Right lobe of liver (tissue), 6 donors: ENCODE measurements around the gene PRKCI. TPM values are rescaled to one million over a fixed set of nuclear protein-coding genes. Genes with fewer than 3 reads are reported as not detected.

Experiments used
- ATAC-seq, 4 donors: fragments of 200-7000 bp; cut with Tn5 transposase; one replicate each; pipeline ENCODE4 v1.9.1; 2020; ENCODE audit warnings: mild to moderate bottlenecking in 4 of 4, moderate library complexity in 4 of 4
- DNase-seq, 3 donors: peaks; one replicate each; pipeline ENCODE4 v3.0.0-alpha.2; 2020
- H3K27ac ChIP-seq, 3 donors: fragments of 200-600 bp; one replicate each; pipeline ENCODE4 v1.8.0; 2022
- H3K27me3 ChIP-seq, 2 donors: fragments of 200-600 bp; one replicate each; pipeline ENCODE4 v1.8.0; 2022
- H3K36me3 ChIP-seq, 4 donors: fragments of 200-600 bp; sonication (generic) in 1 of 4; one replicate each; pipeline versions ENCODE4 v1.5.1 to v1.8.0; 2017 to 2022; ENCODE audit warnings: control low read depth in 1 of 4
- H3K4me1 ChIP-seq, 4 donors: fragments of 200-600 bp; sonication (generic) in 1 of 4; one replicate each; pipeline versions ENCODE4 v1.5.1 to v1.8.0; 2017 to 2022; ENCODE audit warnings: control low read depth in 1 of 4
- H3K4me3 ChIP-seq, 3 donors: fragments of 200-600 bp; one replicate each; pipeline ENCODE4 v1.8.0; 2022
- H3K9me3 ChIP-seq, 4 donors: fragments of 200-600 bp; sonication (generic) in 1 of 4; one replicate each; pipeline versions ENCODE4 v1.5.1 to v1.8.0; 2017 to 2022; ENCODE audit warnings: control low read depth in 1 of 4
- POLR2A ChIP-seq: fragments of 450-650 bp; IDR thresholded peaks from one replicate; pipeline ENCODE4 v1.6.1; 2017; ENCODE audit warnings: antibody characterized with exemption, mild to moderate bottlenecking
- WGBS: methylation state at CpG from one replicate; pipeline ENCODE4 v1.1.6; 2018; ENCODE audit warnings: low coverage, low lambda C conversion rate; ENCODE audit not compliant: insufficient coverage; ENCODE audit errors: missing lambda C conversion rate; 5-methylcytosine and 5-hydroxymethylcytosine counted together
- intact Hi-C, 2 donors: fragments of 100-400 bp; cut with DNase I; formaldehyde crosslinking; loops; one replicate each; pipeline versions ENCODE4 v1.11.2 to v1.14.1; 2022
- small RNA-seq, 2 experiments: library from RNA; depleted of rRNA; stranded (forward); fragments of <200 nt; gene quantifications; one replicate each; pipeline ENCODE3, GENCODE V24; 2016
- total RNA-seq, 6 experiments: library from RNA; depleted of rRNA in 2 of 6; stranded (reverse); fragments of >200 nt in 2 of 6; fragmentation: NEBNext Ultra II Directional in 3 of 6; extraction: Animal tissue kit (Norgen Biotek cat#: 25700) in 3 of 6; gene quantifications; one replicate each; pipeline versions ENCODE4 v1.1.0 to v1.2.4, GENCODE V29; 2016 to 2023
- TF ChIP-seq, protein P1 (sequence below), 4 donors: fragments of 200-600 bp in 3 of 4; fragments of 450-650 bp in 1 of 4; IDR thresholded peaks; one replicate each; pipeline versions ENCODE4 v1.5.1 to v1.8.0; 2016 to 2022; ENCODE audit warnings: antibody characterized with exemption in 4 of 4, mild to moderate bottlenecking in 2 of 4
- donor health status: DM: no; HTN: yes; CAD: no.
- donor health status: DM: no; HTN: no; CAD: no.
- donor health status: DM: no; HTN: no; CAD: no.
- donor health status: DM: no; HTN: yes; CAD: no.
- donor health status: DM: no; HTN: yes; CAD: no.

Gene PRKCI
- total RNA-seq, 6 experiments from 2014 or later: 8.2 to 15.7 (median 8.9) TPM

DNA sequence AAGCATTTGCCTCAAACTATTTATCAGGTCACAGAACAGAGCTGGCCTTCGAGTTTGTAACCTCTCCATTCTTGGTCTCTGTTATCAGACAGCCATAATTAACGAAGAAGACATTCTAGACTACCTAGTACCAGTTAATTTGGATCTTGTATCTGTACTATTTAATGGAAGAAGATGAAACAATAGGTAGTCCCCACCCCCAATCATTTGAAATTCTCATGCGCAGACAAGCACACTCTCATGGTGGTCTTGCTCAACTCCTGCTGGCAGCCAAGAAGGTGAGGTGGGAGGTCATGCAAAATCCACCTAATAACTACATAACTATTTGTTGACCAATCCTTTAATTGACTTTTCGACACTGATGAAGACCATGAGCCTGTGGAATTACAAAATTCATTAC lies 132.5 kb downstream of the PRKCI start:
- H3K4me1 ChIP-seq: peaks cover 0 to 22% (median 4%) of the 10 kb centered on the region in 4 donors
- no peak overlapping the region for H3K4me3 ChIP-seq
- no peak for DNase-seq
- no peaks in the 10 kb centered on the region for H3K27me3 ChIP-seq
- no peaks in the 10 kb centered on the region for H3K36me3 ChIP-seq
- no peak for ATAC-seq
- 74% methylated on average over 4 of the region's 4 CpGs for WGBS
- no peaks in the 10 kb centered on the region for H3K9me3 ChIP-seq
- H3K27ac ChIP-seq: no peak overlapping the region
- intact Hi-C loops: no loop called here
- TF ChIP-seq POLR2A: no peak
- TF ChIP-seq, protein P1, sequence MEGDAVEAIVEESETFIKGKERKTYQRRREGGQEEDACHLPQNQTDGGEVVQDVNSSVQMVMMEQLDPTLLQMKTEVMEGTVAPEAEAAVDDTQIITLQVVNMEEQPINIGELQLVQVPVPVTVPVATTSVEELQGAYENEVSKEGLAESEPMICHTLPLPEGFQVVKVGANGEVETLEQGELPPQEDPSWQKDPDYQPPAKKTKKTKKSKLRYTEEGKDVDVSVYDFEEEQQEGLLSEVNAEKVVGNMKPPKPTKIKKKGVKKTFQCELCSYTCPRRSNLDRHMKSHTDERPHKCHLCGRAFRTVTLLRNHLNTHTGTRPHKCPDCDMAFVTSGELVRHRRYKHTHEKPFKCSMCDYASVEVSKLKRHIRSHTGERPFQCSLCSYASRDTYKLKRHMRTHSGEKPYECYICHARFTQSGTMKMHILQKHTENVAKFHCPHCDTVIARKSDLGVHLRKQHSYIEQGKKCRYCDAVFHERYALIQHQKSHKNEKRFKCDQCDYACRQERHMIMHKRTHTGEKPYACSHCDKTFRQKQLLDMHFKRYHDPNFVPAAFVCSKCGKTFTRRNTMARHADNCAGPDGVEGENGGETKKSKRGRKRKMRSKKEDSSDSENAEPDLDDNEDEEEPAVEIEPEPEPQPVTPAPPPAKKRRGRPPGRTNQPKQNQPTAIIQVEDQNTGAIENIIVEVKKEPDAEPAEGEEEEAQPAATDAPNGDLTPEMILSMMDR (IDR thresholded peaks at IDR 0.05): no peak

Small RNA genes lying within 50 kb of the gene (small RNA-seq; reads per million reads assigned to genes)
- 0 reads per million in 2 experiments for gene RF00019

Other genes with a start within 250 kb of the PRKCI start
- gene GPR160, start 184.4 kb upstream of the PRKCI start, total RNA-seq: 1 to 10 TPM; 1.0 to 4.2 (median 1.6) TPM
- 10 to 100 TPM; 20.0 to 32.6 (median 23.5) TPM for gene PHC3, start 40.7 kb upstream of the PRKCI start, total RNA-seq
- 10 to 100 TPM; 14.1 to 29.1 (median 21.3) TPM for gene SKIL, start 135.3 kb downstream of the PRKCI start, total RNA-seq
- 1 to 10 TPM in 5 of 6 experiments, under 1 TPM in 1; 0.97 to 5.0 (median 1.5) TPM for gene CLDN11, start 196.4 kb downstream of the PRKCI start, total RNA-seq